Thymus (tissue), 11 donors: Measurements from ENCODE around the gene PAPSS1. TPM values are rescaled to one million over a fixed set of nuclear protein-coding genes. Genes with fewer than 3 reads are reported as not detected.

Experiments
- DNase-seq, 9 donors: peaks; one replicate each; pipeline ENCODE4 v3.0.0-alpha.2; 2013; ENCODE audit warnings: low spot score in 9 of 9, low read depth in 6 of 9, missing footprints in 1 of 9
- H3K27ac ChIP-seq, 2 donors: one replicate each; pipeline ENCODE4 v1.5.1; 2013; ENCODE audit warnings: control low read depth in 1 of 2, low read depth in 1 of 2, low read length in 1 of 2, mild to moderate bottlenecking in 1 of 2, moderate library complexity in 1 of 2
- H3K27me3 ChIP-seq, 2 donors: one replicate each; pipeline ENCODE4 v1.5.1; 2013; ENCODE audit warnings: low read length in 1 of 2; ENCODE audit not compliant: control insufficient read depth in 2 of 2, insufficient read depth in 1 of 2
- H3K36me3 ChIP-seq, 2 donors: one replicate each; pipeline ENCODE4 v1.5.1; 2013; ENCODE audit warnings: low read length in 1 of 2, mild to moderate bottlenecking in 1 of 2, moderate library complexity in 1 of 2; ENCODE audit not compliant: control insufficient read depth in 2 of 2, insufficient read depth in 2 of 2
- H3K4me1 ChIP-seq, 2 donors: one replicate each; pipeline ENCODE4 v1.5.1; 2013; ENCODE audit warnings: low read length in 2 of 2; ENCODE audit not compliant: control insufficient read depth in 2 of 2, insufficient read depth in 2 of 2
- H3K4me3 ChIP-seq, 2 donors: one replicate each; pipeline ENCODE4 v1.5.1; 2013; ENCODE audit warnings: low read length in 2 of 2, control low read depth in 1 of 2, mild to moderate bottlenecking in 1 of 2
- H3K9me3 ChIP-seq, 2 donors: one replicate each; pipeline ENCODE4 v1.5.1; 2013; ENCODE audit warnings: low read length in 1 of 2, mild to moderate bottlenecking in 1 of 2; ENCODE audit not compliant: control insufficient read depth in 2 of 2, insufficient read depth in 1 of 2
- WGBS: extraction: QIAGEN DNeasy Blood & Tissue Kit; methylation state at CpG from one replicate; pipeline ENCODE4 v1.1.7; 2013; 5-methylcytosine and 5-hydroxymethylcytosine counted together
- polyA plus RNA-seq: library from polyadenylated mRNA; stranded (reverse); fragments of 200-250 nt; gene quantifications from one replicate; pipeline ENCODE4 v1.2.3, GENCODE V29; 2013
- total RNA-seq: library from RNA; stranded (reverse); fragments of 120-200 nt; gene quantifications from one replicate; pipeline ENCODE4 v1.2.4, GENCODE V29; 2013
- donor health status: healthy.

PAPSS1 gene
- total and polyA plus RNA-seq, 2 donors = 35.2 to 39.0 TPM

DNA sequence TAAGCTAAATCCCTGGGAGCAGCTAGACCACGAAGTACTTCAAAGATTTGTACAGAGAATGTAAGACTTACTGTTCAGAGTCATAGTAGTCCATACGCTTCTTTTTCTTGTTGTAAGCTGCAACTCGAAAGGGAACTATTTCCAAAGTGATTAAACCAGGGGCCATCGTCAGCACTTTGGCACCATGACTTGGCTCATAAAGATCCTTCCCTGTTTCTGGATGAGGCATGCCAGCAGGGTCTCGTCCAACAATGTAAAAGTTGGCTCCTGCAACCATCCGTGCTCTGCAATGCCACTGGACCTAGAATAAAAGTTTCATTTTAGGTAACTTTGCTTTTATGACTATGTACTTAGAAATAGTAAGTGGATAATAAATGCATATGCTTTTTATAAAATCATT, 88.5 kb downstream of the PAPSS1 start:
- Histone ChIP-seq H3K4me1 (no peaks in the 10 kb centered on the region), H3K9me3 (no peaks in the 10 kb centered on the region), H3K27me3 (no peaks in the 10 kb centered on the region), H3K36me3 (peaks cover 0 to 4% of the 10 kb centered on the region in 2 donors), H3K4me3 (no peak overlapping the region), H3K27ac (no peak overlapping the region)
- WGBS = 97% methylated on average over 6 of the region's 6 CpGs
- no peak for DNase-seq

DNA sequence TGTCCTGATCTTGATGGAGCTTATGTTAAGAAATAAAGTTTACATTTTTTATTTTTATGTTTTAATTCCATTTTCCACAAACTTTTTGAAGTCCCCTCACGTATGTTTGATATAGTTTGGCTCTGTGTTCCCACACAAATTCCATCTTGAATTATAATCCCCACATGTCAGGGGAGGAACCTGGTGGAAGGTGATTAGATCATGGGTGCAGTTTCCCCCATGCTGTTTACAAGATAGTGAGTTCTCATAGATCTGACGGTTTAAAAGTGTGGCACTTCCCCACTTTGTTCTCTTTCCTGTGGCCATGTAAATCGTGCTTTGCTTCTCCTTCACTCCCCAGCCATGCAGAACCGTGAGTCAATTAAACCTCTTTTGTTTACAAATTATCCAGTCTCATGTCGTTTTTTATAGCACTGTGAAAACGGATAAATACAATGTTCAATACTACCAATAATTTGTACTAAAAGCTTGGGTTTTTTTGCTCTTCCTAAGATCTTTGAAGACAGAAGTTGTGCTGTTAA, 89.8 kb downstream of the PAPSS1 start:
- no peak overlapping the region for H3K4me3 ChIP-seq
- 89% methylated on average over 6 of the region's 6 CpGs for WGBS
- no peak overlapping the region for H3K27ac ChIP-seq
- DNase-seq = no peak
- H3K9me3 ChIP-seq = no peaks in the 10 kb centered on the region
- H3K36me3 ChIP-seq = peaks cover 0 to 4% of the 10 kb centered on the region in 2 donors
- H3K27me3 ChIP-seq = no peaks in the 10 kb centered on the region
- no peaks in the 10 kb centered on the region for H3K4me1 ChIP-seq

- no peaks in the 10 kb centered on the region for H3K9me3 ChIP-seq
- H3K4me1 ChIP-seq = no peaks in the 10 kb centered on the region
- WGBS = 94% methylated on average over 3 of the region's 3 CpGs
- H3K27ac ChIP-seq = no peak overlapping the region
- no peak for DNase-seq
- H3K36me3 ChIP-seq = peaks cover 0 to 4% of the 10 kb centered on the region in 2 donors
- H3K4me3 ChIP-seq = no peak overlapping the region
- no peaks in the 10 kb centered on the region for H3K27me3 ChIP-seq
Observed at GRCh38 chr4:107629318-107629717, 90.7 kb downstream of the PAPSS1 start.

GRCh38 chr4:107625391-107625902, 94.6 kb downstream of the PAPSS1 start:
- H3K4me1 ChIP-seq = no peaks in the 10 kb centered on the region
- WGBS = 97% methylated on average over 4 of the region's 4 CpGs

GRCh38 chr4:107624024-107624423, 96.0 kb downstream of the PAPSS1 start:
- WGBS = 98% methylated on average over 2 of the region's 2 CpGs
- H3K27me3 ChIP-seq = no peaks in the 10 kb centered on the region

More at GRCh38 chr4:107625391-107625902, 94.6 kb downstream of the PAPSS1 start:
- no peak overlapping the region for H3K4me3 ChIP-seq
- H3K9me3 ChIP-seq = no peaks in the 10 kb centered on the region
- H3K27ac ChIP-seq = no peak overlapping the region
- peaks cover 0 to under 1% of the 10 kb centered on the region in 2 donors for H3K36me3 ChIP-seq
- H3K27me3 ChIP-seq = no peaks in the 10 kb centered on the region
- no peak for DNase-seq

GRCh38 chr4:107622006-107622405, 98.0 kb downstream of the PAPSS1 start:
- WGBS = 98% methylated on average over 2 of the region's 2 CpGs
- DNase-seq = no peak
- no peaks in the 10 kb centered on the region for H3K9me3 ChIP-seq
- no peaks in the 10 kb centered on the region for H3K4me1 ChIP-seq
- H3K4me3 ChIP-seq = no peak overlapping the region
- no peak overlapping the region for H3K27ac ChIP-seq
- H3K36me3 ChIP-seq = no peaks in the 10 kb centered on the region
- no peaks in the 10 kb centered on the region for H3K27me3 ChIP-seq

More at GRCh38 chr4:107624024-107624423, 96.0 kb downstream of the PAPSS1 start:
- Histone ChIP-seq H3K4me1 (no peaks in the 10 kb centered on the region), H3K9me3 (no peaks in the 10 kb centered on the region), H3K27ac (no peak overlapping the region), H3K36me3 (no peaks in the 10 kb centered on the region), H3K4me3 (no peak overlapping the region)
- DNase-seq = no peak

DNA sequence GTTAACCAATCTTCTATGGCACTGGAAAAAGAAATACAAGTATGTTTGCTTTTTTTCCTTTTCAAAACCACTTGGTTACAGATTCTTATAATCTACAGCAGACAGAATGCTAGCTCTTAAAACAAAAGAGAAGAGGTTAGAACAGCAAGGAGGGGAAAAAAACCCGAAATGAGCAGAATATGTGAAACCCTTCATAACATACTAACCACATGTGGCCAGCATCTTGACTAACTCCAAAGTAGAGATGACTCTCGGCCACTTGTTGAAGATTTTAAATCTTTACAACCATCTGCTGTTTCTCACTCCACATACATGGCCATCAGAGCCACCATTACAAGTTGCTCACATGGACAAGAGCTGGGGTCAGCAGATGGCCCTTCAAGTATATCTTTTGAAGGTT, 100.3 kb downstream of the PAPSS1 start:
- DNase-seq = no peak
- Histone ChIP-seq H3K4me3 (no peak overlapping the region), H3K4me1 (no peaks in the 10 kb centered on the region), H3K9me3 (no peaks in the 10 kb centered on the region), H3K27ac (no peak overlapping the region), H3K27me3 (no peaks in the 10 kb centered on the region), H3K36me3 (peaks cover 0 to 2% of the 10 kb centered on the region in 2 donors)
- WGBS = 97% methylated on average over 2 of the region's 2 CpGs

GRCh38 chr4:107619066-107619465, 101.0 kb downstream of the PAPSS1 start:
- Histone ChIP-seq H3K4me3 (no peak overlapping the region), H3K27me3 (no peaks in the 10 kb centered on the region), H3K36me3 (peaks cover 0 to 2% of the 10 kb centered on the region in 2 donors), H3K9me3 (no peaks in the 10 kb centered on the region), H3K27ac (no peak overlapping the region), H3K4me1 (no peaks in the 10 kb centered on the region)
- WGBS = 94% methylated on average over 2 of the region's 2 CpGs
- DNase-seq = no peak

DNA sequence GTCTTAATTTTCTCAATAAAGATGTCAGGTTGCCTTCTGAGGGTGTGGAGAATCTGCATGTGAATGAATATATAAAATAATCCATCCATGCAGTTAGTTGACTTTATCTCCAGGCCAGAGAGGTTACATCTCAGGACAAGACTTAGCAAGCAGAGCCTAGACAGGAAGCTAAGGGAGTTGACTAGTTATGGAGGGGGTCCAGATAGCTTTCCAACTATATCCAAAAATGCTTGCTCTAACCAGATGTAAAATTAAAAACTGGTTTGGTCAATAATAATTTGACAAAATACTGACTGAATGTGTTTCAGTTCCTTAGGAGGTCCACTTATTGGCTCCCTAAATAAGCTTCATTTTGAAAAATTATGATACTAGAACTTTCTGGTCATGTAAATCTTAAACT, 101.4 kb downstream of the PAPSS1 start:
- no peak for DNase-seq
- Histone ChIP-seq H3K27ac (no peak overlapping the region), H3K4me1 (no peaks in the 10 kb centered on the region), H3K27me3 (no peaks in the 10 kb centered on the region), H3K9me3 (no peaks in the 10 kb centered on the region), H3K36me3 (peaks cover 0 to 2% of the 10 kb centered on the region in 2 donors), H3K4me3 (no peak overlapping the region)
